NCI-H1092 (cell line): Measurements from ENCODE around the gene SLC6A12.
"Not testable (repeated sequence)": the region's sequence is repeated elsewhere in the genome, so short reads cannot be mapped to it uniquely, and the experiment has no call there.

Source experiments
- DNase-seq: peaks from one replicate; lab custom pipeline; 2025; lab: John Stamatoyannopoulos, UW

The SLC6A12 gene

DNA sequence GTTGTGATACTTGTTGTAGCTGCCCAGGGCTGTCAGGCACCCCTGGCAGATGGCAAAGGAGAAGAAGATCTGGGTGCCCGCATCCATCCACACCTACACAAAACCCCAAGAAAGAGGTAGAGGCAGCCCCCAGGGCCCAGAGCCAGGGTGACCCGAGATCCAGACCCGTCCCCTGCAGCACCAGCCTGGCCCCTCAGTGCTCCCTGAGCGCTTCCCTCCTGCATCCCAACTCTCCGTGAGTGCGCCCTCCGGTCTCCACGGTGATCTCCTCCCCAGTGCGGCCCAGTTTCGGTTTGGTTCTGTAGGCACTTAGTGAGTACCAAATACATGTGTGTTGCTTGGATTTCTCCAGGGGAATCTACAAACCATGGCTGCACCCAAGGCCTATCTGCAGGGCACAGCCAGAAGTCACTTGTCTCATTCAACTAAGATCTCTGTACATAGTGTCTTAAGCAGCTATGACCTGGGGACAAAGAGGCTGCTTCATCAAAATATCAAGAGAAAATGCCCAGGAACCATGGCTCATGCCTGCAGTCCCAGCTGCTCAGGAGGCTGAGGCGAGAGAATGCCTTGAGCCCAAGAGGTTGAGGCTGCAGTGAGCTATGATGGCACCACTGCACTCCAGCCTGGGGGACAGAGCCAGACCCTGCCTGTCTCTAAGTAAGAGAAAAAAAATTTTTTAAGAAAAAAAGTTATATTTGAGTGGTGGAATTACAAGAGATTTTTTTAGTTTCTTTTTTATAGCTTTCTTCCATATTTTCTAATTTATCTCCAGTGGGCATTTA is 15.9 kb downstream of the SLC6A12 start:
- DNase-seq, result no peak

DNA sequence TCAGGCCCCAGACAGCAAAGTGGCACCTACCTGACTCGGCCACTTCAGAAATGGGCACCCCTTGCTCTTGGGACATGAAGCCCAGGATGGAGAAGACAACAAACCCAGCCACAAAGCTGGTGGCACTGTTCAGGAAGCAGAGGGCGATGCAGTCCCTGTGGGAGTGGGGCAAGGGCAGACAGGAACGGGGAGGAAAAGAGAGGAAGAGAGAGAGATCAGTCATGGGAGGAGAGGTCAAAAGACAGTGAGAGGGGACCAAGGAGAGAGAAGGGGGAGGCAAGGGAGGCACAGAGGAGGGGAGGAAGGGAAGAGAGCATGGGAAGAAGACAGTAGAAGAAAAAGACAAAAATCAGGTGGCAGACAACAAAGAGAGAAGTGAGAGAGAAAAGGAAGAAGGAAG is 16.6 kb downstream of the SLC6A12 start:
- no peak for DNase-seq

DNA sequence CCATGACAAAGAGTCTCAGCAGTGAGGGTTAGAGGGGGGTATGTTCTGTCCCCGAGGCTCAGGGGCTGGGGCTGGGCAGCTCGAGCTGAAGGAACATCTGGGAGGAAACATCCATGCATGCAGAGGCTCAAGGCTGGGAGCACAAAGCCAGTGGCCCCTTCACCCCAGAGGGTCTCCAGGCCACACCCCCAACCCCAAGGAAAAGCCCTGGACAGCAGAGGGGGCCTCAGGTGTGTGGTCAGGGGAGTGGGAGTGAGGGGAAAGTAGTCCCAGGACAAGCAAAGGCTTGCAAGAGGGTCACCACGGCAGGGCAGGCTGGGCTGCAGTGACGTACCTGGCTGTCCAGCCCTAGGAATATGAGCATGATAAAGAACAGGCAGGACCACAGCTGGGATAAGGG is 17.5 kb downstream of the SLC6A12 start:
- no peak for DNase-seq

DNA sequence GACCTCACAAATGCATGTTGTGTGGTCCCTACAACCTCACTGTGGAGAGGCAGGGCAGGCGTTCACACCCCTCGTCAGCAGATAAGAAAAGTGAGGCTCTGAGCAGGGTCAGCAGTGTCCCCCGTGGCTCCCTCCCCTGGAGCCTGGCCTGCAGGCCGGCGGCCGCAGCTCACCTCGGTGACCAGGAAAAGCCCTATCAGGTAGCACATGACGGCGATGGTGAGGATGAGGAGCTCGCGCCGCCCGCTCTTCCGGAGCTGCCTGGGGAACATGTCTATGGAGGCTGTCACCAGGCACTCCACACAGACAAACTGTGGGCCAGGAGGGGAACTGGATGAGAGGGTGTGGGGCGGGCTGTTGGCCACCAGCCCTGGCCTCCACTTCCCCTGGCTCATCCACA is 18.0 kb downstream of the SLC6A12 start:
- no peak for DNase-seq

DNA sequence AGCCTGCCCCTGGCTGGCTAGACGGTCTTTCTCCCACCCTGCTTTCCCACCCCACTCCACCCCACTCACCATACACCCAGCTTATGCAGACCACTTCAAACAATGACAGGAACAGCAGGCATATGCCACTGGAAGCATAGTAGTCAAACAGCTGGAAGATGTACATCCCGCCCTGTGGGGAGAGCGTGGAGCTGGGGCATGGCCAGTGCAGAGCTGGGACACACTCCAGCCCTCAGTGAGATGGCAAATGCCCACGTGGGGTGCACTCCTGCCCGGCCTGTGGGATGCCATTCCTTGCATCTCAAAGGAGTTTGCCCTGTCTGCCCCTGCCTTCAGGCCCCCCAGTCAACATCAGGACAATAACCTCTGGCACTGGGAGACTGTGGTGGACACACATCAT is 18.8 kb downstream of the SLC6A12 start:
- no peak for DNase-seq

DNA sequence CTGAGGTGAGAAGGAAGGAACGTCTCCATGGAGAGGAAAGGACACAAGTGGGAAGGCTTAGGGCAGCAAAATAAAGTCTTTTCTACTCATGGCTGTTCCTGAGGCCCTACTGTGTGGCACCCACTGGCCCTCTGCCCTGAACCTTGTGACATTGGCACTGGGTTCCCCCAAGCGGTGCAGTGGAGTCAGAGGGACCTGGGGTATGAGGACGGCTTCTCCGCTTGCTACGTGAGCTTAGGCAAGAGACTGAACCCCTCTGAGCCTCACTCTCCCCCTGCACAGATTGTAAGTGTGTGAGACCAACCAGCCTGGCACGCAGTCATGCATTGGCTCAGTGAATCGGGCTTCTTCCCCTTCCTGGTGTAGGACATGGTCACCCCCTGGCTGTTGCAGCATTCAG is 19.7 kb downstream of the SLC6A12 start:
- DNase-seq, result no peak

DNA sequence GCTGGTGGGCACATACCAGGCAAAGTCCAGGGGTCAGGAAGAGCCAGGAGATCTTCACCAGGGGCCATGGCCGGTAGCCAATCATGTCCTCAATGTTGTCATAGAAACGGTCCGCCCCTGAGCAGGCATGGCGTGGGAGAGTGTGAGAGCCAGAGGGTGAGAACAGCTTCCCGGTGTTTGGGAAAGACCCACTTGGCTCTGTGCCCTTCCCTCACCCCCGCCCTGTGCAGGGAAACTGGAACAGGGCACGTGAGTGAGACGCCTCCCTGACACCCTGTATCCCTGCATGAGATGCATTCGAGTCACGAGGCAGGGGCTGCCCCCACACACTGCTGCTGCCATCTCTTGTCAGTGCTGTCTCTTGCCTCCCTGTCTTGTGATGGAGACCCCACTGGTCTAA is 20.7 kb downstream of the SLC6A12 start:
- peak; percentile 40 for DNase-seq

DNA sequence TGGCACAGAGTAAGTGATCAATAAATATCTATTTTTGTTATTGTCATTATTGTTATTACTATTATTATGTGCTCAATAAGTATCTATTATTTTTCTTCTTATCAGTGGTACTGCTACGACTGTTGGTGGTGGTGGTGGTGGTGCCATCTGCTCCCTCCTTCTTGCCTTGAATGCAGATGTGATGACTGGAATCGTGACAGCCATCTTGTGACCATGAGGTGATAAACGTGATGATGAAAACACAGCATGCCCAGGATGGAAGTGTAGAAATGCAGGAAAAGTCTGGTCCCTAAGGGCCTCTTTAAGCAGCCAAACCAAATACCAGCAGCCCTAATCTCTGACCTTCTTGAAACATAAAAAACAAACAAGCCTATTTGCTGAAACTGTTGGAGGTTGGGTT is 22.4 kb downstream of the SLC6A12 start:
- DNase-seq, result no peak

DNA sequence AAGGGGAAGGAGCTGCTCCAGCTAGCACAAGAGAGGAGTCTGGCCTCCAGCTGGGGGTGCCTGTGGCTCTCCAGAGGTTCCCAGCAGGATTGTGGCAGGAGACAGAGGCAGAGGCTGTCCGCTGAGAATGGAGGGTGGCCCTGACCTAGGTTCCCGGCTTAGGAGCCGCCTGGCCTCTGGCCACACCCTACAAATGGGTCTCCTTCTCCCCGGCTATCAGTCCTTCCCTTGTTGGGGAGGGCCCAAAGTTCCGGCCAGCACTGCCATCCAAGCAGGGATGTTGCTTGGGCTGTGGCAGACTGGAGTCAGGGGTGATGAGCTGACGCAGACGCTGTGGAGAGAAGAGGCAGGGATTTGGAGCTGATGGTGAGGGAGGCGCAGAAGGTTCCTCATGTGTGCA is 23.1 kb downstream of the SLC6A12 start:
- no peak for DNase-seq

DNA sequence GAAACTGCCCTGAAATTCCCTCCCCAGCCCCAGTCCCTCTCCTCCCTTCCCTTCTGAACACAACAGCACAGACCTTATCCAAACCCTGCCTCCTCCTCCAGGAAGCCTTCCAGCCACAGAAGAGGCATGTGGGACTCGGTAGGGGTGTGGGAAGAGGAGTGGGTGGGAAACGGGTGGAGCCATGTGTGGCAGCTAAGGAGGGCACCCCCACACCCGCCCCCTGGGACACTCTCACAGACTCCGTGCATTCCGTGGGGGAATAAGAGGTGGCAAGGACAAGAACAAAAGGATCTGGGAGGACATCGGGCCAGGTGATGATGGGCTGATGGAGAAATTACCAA is 24.4 kb downstream of the SLC6A12 start:
- DNase-seq, result no peak

DNA sequence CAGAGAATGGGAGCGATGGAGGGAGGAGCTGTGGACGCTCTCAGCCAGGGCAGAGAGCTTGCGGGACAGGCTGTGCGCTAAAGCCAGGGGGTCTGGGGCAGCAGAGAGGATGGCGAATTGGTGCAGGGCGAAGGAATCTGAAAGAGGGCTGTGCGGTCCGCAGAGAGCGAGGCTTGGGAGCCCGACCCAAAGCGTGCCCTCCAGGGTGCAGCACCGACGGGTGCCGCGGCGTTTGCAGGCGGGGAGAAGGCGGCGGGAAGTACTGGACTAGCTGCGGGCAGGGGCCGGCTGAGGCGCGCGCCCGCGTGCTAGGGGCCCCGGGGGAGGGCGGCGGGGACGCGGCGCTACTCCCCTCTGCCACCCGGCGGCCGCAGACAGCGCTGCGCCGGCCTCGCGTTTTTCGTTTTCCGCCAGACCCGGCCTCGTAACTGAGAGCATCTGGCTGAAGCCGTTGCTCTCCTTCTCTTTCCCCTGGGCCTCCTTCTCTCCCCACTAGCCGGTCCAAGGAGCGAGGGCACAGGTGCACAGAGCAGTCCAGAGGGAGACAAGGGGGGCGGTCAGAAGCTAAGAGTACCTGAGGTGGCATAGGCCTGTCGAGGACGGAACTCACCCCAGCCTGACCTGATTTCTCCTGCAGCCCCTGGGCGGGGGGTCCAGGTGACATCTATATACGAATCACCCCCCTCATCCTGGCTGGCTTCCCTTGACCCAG is 24.9 kb downstream of the SLC6A12 start:
- DNase-seq, result peak; percentile 52

DNA sequence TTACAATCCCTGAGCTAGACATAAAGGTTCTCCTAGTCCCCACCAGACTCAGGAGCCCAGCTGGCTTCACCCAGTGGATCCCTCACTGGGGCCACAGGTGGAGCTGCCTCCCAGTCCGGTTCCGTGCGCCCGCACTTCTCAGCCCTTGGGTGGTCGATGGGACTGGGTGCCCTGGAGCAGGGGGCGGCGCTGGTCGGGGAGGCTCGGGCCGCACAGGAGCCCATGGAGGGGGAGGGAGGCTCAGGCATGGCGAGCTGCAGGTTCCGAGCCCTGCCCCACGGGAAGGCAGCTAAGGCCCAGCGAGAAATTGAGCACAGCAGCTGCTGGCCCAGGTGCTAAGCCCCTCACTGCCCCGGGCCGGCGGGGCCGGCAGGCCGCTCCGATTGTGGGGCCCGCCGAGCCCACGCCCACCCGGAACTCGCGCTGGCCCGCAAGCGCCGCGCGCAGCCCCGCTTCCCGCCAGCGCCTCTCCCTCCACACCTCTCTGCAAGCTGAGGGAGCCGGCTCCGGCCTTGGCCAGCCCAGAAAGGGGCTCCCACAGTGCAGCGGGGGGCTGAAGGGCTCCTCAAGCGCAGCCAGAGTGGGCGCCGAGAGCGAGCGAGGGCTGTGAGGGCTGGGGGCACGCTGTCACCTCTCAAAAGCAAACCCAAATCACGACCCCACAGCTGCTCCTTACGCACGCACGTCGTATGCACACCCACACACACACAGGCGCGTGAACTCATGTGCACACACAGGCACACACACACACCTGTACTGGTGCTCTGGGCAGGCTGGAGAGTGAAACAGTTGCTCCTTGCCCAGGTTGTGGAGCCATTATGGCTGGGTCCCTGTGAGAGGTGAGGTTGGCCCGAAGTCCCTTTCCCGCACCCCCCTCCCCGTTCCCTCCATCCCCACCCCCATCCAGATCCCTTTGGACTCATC is 25.7 kb downstream of the SLC6A12 start:
- not testable (repeated sequence) for DNase-seq

DNA sequence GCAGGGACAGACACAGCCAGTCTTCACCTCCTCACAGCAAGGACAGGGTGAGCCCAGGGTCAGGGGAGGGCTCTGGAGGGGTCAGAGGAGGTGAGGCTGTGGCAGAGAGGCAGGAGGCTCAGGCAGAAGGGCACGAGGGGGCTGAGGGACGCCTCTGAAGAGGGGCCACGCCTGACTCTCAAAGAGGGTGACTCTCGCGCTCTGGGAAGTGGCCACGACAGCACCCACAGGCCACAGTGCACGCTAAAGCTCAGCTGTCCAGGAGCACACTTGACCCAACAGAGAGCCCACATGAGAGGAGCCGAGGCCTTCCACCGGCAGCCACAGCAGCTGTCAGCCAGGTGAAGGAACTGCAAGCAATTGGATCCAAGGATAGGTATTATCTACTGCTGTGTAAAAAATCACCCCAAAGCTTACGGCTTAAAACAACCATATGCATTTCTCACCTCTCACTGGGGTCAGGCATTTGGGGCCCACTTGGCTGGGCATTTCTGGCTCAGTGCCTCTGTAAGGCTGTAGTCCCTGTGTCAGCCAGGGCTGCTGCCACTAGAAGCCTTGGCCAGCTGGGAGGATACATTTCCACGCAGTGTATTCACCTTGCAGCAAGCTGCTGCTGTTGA is 27.8 kb downstream of the SLC6A12 start:
- DNase-seq, result no peak

DNA sequence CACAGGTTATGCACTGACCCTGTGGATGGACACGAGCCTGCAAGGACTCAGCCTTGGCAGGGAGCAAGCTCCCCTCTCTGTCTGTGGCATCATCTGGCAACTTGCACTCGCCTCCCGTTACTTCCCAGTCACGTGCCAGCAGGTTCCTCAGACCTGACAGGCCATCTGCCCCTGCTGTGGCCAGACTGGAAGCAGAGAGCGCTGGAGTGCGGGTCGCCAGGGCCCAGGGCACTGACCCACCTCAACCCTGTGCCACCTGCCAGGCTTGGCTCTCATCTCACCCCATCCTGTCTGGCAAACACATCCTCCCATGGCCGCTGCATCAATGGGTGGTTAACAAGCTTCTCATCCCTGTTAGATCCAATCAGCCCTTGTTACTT is 28.4 kb downstream of the SLC6A12 start:
- no peak for DNase-seq

DNA sequence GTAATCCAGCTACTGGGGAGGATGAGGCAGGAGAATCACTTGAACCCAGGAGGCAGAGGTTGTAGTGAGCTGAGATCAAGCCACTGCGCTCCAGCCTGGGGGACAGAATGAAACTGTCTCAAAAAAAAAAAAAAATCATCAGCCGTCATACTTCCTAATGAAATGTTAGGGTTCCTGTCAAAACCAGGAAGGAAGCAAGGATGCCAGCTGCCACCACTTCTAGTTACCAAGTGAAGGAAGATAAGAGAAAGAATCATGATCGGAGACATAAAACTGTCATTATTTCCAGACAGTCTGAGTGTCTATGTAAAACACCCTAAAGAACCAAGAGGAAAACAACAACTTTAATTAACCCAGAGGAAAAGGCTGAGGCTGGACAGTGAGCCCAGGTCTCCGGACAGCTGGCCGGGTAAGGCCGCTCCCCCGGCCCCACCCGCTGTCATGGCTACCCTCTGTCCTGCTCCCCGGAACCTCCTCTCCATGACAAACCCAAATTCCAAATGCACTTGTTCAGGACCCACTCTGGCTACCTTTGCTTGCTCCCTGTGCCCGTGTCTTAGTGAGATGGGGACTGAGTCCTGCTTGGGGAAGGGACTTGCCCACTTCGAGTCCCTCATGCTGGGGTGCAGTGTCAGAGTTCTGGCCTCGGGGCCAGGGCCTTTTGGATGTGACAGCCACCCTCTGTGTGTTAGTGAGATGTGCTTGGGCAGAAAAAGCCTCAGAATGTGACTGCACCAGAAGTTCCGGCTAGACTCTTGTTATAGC is 29.0 kb downstream of the SLC6A12 start:
- no peak for DNase-seq

DNA sequence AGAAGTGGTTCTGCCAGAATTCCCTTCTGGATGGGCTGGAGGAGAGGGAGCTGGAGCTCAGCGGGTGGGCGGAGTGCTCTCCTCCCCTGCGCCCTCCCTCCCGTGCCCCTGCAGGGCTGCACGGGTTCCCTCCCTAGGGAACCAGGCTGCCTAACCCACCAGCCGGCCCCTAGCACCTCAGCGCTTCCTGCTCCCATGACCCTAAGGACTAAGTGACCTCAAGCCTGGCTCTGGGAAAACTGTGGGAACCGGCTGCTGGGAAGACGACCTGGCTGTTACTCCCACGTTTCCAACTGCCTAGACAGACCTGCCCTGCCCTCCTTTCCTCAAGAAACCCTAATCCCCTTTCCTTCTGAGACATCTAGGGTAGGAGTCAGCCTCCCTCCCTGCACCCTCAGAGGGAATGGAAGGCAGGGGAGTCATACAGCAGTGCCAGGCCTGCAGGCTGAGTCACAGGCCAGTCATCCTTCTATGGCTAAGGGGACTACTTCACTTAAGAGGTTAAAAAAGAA is 31.5 kb downstream of the SLC6A12 start:
- no peak for DNase-seq

DNA sequence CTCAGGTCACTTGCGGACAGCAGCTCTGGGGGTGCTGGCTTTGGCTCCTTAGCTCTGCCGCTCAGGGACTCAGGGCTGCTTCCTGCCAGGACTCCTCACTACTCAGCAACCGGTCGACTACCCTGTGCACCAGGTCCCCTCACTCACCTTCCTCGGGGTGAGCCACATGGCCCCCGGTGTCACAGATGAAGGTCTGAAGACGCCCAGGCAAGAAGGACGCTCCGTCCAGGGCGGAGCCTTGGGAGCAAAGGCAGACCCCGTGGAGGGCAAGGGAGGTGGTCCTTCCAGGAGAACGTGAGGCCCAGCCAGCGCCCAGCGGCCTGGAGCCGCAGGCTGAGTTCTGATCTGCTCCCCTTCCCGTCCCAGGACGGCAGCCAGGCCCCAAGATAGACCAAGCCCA is 32.0 kb downstream of the SLC6A12 start:
- DNase-seq, result no peak

DNA sequence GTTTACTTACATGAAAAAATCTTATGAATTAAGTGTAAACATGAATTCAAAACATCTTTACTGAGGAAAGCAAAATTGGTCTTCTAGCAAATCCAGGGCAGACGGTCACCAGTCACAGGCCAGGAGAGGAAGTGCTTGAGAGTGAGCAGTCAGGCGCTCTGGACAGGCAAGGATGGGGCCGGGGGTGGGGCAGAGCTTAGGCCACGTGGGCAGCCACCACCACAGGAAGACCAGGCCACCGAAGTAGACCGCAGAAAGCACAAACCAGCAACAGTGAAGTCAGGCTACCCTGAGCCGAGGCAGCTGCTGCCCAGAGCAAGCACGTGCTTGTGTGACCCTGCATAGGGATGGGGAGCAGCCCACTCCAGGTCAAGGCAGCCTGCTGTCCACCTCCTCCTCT is 33.5 kb downstream of the SLC6A12 start:
- DNase-seq, result no peak

DNA sequence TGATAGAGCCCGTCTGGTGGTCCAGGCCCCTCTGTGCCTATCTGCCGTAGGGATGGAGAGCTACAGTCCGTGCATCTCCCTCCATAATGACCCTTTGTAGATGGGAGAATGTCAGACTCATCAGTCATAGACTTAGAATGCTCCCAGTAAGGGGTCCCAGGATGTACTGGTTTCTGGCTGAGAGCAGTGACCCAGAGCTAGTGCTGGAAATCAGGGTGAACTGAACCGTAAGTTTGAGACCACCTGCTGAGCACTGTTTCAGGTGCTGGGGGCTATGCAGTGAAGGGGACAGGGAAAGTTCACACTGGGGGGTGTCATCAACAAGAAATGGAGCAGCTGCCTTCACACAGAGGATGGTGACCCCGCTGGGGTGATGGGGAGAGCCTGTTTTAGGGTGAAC is 34.1 kb downstream of the SLC6A12 start:
- DNase-seq, result no peak

DNA sequence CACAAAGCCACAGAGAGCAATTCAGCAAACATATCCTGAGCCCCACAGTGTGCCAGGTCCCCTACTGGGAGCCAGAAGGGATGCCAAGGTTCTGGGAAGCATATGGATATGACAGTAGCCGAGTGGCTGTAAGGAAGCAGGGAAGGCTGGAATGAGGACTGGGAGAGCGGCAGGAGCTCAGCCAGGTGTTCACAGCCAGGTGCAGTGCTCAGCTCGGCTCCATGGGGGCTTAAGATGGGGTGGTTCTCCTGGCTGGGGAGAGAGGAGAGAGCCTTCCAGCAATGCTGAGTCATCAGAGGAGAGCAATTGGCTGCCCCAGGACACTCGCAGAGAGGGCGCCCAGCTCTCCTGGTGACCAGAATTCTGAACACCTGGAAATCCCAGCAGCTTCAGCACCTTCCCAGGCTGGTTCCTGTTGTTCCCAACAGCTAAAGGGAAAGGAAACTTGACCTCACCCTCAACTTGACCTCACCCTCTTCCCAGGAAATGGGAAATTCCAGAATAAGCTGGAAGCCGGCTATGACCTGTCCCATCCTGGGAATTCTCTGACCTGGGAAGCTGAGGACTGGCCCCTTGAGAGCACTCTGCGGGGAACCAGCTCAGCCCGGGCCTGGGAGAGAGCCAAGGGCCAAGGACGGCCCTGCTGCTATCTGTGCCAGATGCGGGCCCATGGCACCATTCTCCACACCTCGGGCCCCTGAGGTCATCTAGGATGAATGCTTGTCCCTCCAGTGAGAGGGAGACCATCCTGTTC is 34.6 kb downstream of the SLC6A12 start:
- DNase-seq, result peak; percentile 73

DNA sequence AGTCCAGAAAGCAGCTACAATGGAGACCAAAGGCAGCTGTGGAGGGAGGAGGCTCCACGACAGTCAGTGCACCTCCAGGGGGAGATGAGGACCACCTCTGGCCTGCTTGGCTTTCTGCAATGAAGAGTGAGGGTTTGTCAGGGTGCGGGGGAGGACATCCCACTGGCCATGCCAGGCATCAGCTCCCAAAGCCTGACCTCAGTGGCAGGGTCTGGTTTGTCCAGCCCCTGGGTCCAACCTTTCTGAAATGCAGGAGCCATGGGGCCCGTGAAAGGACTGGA is 35.2 kb downstream of the SLC6A12 start:
- DNase-seq, result no peak
